ENCODE measurements around the gene E2F2. TPM values are rescaled to one million over a fixed set of nuclear protein-coding genes. Genes with fewer than 3 reads are reported as not detected.

The E2F2 gene
- total and polyA plus RNA-seq, 2 experiments from 2014 or later, result 0.78 to 3.4 TPM

GRCh38 chr1:23530747-23531561 lies at the start of gene E2F2 (continued):
- no peak for TF ChIP-seq ZNF331 (CRISPR knock-in tag; IDR thresholded peaks at IDR 0.05; ENCODE audit: low read depth)
- TF ChIP-seq CREB1 (CRISPR knock-in tag; IDR thresholded peaks at IDR 0.05; ENCODE audit: low read depth), result no peak

- H3K9me2 ChIP-seq (ENCODE audit: insufficient read depth), result no peaks in the 10 kb centered on the region
- peaks cover 7% of the 10 kb centered on the region; the same call in 1 of the 3 replicates for H3K9me3 Mint-ChIP-seq
- H3K36me3 ChIP-seq (ENCODE audit: insufficient read depth), result no peaks in the 10 kb centered on the region
- no peaks in the 10 kb centered on the region for H3F3A ChIP-seq (replicated peaks; ENCODE audit: low read depth)
- H3K27ac Mint-ChIP-seq, result no peak overlapping the region
- no peaks in the 10 kb centered on the region for H3K27me3 ChIP-seq (ENCODE audit: insufficient read depth)
- peaks cover 28% of the 10 kb centered on the region for H3K4me1 Mint-ChIP-seq
- ATAC-seq, result no peak
- no peak for DNase-seq (ENCODE audit: low spot score)
- peaks cover 4% of the 10 kb centered on the region; the same call in 1 of the 3 replicates for H3K36me3 Mint-ChIP-seq (ENCODE audit: low read depth)
- peaks cover 11% of the 10 kb centered on the region for H3K4me1 ChIP-seq (ENCODE audit: insufficient read depth)
- H3K4me3 ChIP-seq, result no peak overlapping the region
- H4K20me1 ChIP-seq (replicated peaks; ENCODE audit: insufficient read depth), result no peaks in the 10 kb centered on the region
- H3K27ac ChIP-seq (ENCODE audit: low read depth), result no peak overlapping the region
- H3K27me3 Mint-ChIP-seq (ENCODE audit: insufficient read depth, low read depth, poor library complexity), result peaks cover 10% of the 10 kb centered on the region
- H3K4me2 ChIP-seq, result no peak overlapping the region
- H3K79me2 ChIP-seq (replicated peaks; ENCODE audit: insufficient read depth), result no peaks in the 10 kb centered on the region
- no peak overlapping the region for H2AFZ ChIP-seq
- no peak overlapping the region for H3K4me3 Mint-ChIP-seq
- TF ChIP-seq JUNB (IDR thresholded peaks at IDR 0.05; ENCODE audit: unreplicated experiment) (no peak), ZNF114 (CRISPR knock-in tag; IDR thresholded peaks at IDR 0.05) (no peak), ZNF462 (CRISPR knock-in tag; IDR thresholded peaks at IDR 0.05) (no peak), ETS1 (IDR thresholded peaks at IDR 0.05) (no peak), NANOG (IDR thresholded peaks at IDR 0.05; ENCODE audit: borderline replicate concordance) (no peak), CREB1 (CRISPR knock-in tag; IDR thresholded peaks at IDR 0.05; ENCODE audit: low read depth) (no peak), EZH2 (IDR thresholded peaks at IDR 0.05; ENCODE audit: low read depth, unreplicated experiment) (no peak), ZNF331 (CRISPR knock-in tag; IDR thresholded peaks at IDR 0.05; ENCODE audit: low read depth) (no peak), STAT1 (IDR thresholded peaks at IDR 0.05; ENCODE audit: unreplicated experiment) (no peak), EZH2phosphoT487 (IDR thresholded peaks at IDR 0.05; ENCODE audit: unreplicated experiment) (no peak), POLR2AphosphoS5 (IDR thresholded peaks at IDR 0.05; ENCODE audit: low read depth) (no peak), CTCF (conservative IDR thresholded peaks at IDR 0.05; ENCODE audit: low read depth in 2 of 2) (no peak)
Measured at GRCh38 chr1:23578997-23579363, 47.9 kb upstream of the E2F2 start.

Measured in GM23338 (cell line).